GM19438 (cell line): ENCODE data around the gene WARS2.

Source experiments
- ATAC-seq: cut with Tn5 transposase; IDR thresholded peaks from one replicate; pipeline ENCODE4 v1.9.1; 2021; ENCODE audit warnings: low read depth; ENCODE audit not compliant: unreplicated experiment

The WARS2 gene

DNA sequence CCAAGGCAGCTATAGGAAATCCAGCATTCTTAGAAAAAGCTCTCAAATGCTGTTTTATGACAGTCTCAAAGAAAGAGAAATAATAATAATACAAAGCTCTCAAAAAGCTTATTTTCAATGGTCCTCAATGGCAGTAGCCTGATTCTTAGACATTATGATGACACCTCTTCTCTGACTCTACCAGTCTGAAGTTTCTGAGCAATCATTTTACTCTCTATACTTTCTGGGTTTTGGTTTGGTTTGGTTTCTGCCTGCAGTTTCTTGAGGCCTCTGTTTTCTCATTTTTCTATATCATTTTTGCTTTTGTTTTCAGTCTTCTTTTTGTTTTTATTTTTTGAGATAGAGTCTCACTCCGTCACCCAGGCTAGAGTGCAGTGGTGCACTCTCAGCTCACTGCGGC is 102.1 kb downstream of the WARS2 start:
- no peak for ATAC-seq

DNA sequence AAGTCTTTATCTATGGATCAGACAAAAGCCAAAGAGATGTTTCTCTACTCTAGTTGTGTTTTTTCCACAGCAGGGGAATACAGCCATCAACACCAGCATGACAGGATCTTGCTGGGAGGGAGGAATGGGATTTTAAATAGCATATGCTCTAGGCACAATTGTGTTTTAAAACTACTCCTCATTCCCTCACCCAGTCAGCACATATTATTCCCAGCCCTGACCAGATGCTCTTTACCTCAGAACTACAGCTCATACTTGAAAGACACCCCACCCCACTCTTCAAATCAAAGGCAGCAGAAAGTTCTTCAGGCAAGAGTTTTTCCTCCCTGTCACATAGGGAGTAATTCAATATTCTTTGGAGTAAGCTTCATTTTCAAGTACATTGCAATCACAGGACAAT is 106.1 kb downstream of the WARS2 start:
- no peak for ATAC-seq

DNA sequence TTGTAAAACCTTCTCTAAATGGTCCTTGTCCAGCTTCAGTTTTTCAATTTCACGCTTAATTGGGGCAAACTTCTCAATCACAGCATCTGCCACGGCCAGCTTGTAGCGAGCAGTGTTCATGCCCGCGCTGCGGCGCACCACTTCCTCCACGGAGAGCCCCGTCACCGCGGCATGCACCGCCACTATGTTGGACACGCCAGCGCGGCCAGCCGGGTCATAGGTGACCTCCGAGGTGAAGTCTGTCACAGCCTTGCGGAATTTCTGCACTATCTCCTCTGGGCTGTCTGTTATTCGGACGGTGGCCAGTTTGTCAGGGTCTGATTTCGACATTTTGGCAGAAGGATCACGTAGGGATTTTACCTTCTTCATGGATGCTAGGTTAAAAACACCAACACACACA is 107.5 kb downstream of the WARS2 start:
- no peak for ATAC-seq

DNA sequence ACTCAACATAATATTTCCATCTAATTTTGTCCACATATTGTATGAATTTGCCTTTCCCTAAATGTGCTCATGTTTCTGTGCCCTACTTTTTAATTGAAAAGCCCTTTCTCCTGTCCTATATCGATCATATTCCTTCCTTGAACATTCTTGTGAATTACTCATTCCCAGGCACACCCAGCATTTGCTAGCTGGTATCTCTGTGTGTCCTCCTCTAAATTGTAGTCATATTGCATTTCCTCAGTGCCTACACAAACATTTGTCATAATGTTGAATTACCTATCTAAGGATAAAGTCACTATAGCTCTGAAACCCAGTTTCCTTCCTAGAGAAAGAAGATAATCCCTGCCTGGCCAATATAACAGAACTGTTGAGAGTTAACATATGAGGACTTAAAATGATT is 112.7 kb downstream of the WARS2 start:
- ATAC-seq: no peak

DNA sequence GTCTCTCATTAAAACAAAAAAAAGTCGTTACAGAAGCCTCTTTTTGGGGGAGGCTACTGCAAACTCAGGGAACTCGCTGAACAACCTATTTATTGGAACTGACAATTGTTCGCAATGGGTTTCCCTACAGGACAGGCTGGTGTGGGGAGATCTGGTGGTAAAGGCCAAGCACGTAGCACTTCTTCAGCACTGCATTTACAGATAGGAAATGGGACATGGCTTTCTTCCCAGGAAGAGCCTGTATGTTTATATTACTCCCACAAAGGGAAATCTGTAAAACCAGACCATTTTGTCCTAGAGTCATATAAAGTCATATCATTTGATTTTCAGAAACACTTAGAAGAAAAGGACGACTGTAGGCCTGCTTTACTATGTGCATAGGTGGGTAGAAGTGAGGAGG is 113.5 kb downstream of the WARS2 start:
- ATAC-seq: no peak

DNA sequence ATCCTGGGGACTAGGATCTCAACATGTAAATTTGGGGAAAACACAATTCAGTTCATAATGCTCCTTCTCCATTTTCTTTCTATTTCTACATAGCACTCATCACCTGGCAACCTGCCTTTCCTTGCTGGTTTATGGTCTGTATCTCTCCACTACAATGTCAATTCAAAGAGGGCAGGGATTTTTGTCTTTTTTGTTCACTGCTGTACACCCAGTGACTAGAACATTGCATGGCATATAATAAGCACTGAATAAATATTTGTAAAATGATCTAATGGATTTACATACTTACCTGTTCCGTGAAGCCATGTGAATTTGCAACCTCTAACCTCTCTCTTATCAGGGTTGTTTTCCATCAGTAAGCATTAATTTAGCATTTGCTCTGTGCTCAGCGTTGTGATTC is 124.9 kb downstream of the WARS2 start:
- no peak for ATAC-seq

DNA sequence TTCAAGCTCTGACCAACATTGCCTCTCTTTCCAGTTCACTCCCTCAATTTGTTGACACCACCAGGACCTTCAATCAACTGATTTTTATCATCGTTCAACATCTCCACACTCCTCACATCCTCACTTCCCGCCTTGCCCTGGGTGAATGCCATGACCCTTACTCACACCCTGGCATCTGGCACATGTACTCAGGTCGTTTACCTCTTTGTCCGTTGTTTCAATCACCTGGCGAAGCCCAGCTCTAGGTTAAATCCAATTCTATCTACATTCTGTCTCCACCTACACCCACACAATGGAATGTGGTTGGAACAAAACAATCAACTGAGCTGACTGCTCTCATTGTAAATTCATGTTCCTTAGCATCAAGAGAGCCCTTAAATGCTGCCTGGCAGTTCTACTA is 128.1 kb downstream of the WARS2 start:
- ATAC-seq: no peak

DNA sequence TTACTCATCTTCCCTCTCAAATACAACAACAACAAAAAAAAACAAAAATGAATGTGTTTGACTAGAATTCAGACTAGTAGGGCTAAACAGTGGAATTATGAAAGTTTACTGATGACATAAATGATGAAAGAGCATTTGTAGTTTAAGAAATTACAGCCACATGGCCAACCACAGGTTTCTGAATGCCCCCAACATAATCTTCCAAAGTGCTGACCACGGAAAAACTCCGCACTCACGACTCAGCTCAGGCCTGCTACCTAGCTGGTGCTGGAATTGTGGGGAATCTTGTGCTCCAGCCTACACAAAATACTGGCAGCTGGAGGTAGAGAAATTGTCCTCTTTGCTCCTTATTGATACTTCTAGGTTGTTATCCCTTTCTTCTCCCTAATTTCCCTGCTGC is 128.7 kb downstream of the WARS2 start:
- ATAC-seq: no peak

DNA sequence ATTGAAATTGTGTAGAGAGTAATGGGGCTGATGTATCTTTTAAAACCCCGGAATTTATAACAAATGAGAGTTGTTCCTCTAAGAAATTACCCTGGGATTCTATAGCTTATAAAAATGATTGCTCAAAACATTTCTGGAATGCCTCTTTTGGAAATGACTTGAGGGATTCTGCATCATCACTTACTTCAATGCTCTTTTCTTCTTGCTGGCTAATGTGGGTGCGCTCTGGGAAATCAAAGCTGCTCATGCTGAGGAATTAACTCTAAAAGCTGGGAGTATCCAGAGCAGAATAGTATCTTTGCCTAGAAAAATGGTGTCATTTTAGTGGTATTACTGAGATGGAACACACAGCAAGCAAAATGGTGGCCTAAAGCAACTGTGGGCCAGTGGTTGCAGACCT is 129.3 kb downstream of the WARS2 start:
- ATAC-seq: no peak

DNA sequence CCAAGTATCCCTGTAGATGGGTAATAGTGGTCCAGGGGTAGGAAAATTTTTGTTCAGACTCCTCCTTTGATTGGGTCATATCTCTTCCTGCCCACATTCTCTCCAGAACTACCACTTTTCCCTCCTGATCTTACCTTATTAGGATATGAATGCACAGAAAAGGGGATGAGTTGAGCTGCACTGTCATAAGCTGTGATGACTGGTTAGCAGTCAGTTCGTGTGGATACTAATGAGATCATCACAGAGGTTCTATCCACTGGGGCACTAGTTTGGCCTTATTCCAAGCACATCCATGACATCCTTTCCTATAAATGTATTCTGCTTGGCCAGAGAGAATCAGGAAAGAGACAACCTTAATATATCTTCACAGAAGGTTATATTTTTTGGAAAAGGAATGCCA is 130.3 kb downstream of the WARS2 start:
- no peak for ATAC-seq

DNA sequence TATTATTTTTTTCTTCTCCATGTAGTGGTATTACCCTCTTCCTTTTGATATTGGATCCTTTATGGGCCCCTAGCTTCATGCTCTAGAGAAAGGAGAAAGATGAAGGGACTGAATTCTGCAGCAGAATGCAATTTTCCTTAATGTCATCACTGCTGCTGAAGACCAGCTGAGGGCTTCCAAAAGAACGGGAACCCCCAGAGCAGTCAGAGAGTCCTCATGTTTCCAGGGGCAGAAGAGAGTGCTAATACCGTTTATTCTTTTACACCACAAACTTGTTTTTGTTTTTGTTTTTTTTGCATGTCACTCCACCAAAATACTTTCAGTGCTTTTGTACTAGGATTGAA is 131.2 kb downstream of the WARS2 start:
- no peak for ATAC-seq

DNA sequence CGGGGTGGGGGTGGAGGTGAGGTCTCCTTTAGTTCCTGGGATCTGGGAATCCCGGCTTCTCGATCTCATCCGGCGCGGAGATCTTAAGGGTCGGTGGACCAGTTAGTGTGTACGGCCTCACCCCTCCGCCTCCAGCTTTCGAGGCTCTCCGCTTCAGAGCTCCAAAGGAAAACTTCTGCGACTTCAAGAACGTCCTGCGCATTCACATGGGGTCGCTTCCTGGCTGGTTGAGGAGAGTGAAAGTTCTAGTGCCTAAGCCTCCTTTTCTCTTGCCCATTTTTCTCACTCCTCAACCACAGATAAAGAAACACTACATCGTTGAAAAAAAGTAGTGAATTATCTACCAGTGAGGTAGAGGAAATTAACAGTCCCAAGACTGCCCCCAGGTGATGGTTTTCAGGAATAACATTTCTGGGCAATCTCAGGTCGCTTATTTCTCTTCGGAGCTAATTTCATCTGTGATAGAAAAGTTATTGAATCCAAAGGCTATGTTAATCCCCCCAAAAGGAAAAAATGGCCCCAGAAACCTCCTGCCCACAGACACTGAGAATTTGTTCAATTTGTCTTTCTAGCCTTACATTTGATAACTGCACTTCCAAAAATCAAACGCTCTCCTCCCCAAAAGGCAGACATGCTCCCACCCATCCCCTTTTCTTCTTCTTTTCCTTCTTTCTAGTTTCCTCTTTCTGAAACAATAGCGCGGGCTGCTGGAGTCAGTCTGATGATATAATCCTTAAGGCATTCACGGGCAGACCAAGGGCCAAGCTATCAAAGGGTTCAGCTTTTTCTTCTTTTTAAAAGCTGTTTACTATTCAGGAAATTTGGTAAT is 131.8 kb downstream of the WARS2 start:
- peak; percentile 70 for ATAC-seq

DNA sequence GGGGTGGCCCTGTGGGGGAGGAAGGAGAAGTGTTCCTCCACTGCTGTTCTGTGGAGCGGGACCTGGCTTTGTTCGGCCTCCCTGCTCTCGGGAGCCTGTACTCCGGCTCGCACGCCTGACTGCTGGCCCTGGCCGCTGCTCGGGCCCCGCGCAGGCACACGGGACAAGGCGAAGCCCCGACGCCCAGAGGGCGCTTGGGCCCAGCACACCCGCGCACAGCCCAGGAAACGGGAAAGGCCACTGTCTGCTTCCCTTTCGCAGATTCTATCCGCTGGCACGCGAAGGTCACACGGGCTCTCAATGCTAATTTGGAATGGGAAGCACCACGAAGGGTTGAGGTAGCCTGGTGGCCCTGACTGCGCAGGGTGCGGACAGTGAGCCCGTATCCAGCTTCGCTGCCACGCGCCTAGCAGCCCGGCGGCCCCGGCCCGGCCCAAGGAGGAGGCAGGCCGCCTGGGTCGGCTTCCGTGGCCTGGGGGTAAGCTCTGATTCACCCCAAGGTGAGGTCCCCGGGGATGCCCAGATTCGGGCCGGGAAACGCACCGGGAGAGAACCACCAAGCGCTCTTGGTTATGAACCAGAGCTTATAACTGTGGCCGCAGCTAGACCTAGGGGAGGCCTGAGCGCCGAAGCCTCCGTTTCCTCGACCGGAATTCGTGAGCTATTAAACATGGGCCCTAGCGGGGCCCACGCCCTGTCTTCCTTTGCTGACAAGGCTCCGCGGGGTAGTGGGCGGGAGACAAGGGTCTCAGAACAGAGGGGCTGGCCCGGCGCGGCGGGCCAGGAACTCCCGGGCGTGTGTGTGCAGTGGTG is 132.6 kb downstream of the WARS2 start:
- ATAC-seq: no peak

DNA sequence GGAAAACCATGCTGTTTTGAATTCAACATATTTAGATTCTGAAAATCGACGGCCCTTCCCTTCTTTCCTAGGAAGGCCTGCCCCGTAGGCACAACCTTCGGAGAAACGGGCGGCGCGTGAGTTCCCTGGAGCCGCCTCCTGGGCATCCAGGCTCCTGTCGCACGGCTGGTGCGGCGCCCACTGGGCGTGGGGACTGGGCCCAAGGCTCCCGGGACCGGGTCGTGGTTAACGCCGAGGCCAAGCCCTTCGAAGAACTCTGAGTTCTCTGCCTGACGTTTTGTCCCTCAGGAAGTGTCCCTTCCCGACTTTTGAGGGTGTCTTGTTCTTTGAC is 133.1 kb downstream of the WARS2 start:
- no peak for ATAC-seq

DNA sequence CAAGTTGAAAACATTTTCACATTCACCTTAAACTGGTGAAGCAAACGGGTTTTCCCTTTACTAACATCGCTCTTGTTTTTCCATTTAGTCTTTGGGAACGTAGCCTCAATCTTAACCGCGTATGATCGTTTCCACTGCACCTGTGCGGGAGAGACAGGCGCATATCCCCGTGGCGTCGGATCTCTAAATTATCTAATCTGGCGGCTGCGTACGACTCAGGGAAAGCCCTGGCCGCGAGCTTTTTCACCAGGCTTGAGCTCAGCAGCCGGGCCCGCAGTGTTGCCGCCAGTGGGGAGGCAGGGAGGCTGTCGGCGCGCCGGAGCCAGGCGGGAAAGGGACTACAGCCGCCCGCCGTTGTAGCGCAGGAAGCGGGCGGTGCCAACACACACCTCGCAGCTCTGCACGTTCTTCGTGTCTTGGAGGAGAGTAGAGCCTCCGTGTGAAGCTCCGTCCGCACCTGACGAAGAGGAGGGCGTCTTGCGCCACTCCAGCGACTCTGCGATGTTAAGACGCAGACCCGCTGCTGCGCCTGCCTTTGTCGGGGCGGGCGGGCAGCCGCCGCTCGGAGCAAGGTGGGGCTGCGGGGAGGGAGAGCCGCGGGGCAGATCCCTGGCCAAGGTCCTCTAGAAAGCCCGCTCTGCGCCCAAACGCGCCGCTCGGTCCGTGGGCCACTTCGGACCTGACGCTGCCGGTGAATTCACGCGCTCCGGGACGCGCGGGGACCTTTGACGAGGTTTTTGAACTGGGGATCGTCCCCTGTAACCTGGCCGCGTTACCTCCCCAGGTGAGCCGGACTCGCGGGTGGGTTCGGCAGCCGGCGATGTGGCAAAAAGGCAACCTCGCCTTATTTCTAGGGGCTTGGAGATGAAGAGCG is 133.8 kb downstream of the WARS2 start:
- ATAC-seq: no peak

DNA sequence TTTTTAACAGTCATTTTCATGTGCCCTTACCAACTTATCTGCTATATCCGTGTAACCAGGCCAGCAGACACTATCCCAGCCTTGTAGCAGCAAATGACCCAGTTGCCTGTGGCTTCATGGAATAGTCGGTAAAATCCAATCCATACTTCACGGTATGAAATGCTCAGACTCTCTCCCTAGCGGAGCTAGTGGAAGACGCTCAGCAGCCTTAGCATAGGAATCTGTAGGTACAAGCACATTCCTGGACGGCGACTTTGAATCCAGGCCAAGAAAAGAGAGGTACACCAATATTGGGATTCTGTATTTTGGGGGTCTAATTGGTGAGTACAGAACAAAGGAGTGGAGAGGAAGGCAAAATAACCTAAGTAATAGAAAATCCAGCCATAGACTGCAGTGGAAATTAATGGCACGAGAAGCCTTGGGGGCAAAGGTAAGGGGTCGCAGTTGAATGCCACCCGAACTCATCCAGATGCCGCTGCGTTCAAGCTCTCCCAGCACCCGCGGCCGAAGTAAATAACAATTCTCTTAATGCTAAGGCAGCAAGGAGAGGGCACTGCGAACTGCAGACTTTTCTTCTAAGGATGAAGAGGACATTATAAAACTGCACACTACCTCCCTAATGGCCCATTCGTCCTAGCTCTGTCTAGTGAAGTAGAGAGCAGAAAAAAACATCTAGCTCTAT is 134.6 kb downstream of the WARS2 start:
- ATAC-seq: no peak

DNA sequence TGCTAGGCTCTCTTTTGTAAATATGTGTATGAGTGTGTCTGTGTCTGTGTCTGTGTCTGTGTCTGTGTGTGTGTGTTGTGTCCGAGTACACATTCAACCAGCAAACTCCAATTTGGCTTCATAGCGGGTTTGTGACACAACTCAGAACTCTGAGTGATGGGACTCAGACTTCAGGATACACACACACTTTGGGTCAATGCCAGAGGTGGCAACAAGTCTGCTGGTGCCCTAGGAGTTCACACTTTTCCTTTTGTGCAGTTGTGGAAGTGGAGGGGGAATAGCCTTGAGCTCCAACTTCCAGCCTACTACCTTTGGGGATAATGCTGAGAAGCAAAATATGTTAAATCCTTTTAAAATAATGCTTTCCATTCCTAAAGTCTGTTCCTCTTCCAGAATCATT is 135.7 kb downstream of the WARS2 start:
- ATAC-seq: no peak

DNA sequence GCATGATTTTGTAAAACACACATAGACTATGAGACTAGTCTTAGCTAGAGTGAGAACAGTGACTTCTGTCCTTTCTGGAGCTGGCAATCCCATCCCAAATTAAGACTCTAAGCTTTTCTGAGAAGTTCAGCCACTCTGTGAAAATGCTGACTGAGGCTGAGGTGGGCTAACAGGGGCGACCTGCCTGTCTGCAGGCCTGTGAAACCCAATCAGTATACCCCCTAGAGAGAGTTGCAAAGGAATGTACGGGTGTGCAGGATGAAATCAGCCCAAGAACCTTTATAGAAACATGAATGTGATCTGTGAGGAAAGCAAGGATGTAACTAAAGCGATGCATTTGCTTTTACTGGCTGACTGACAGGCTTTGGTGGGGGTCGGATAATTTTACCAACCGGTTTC is 136.3 kb downstream of the WARS2 start:
- no peak for ATAC-seq

DNA sequence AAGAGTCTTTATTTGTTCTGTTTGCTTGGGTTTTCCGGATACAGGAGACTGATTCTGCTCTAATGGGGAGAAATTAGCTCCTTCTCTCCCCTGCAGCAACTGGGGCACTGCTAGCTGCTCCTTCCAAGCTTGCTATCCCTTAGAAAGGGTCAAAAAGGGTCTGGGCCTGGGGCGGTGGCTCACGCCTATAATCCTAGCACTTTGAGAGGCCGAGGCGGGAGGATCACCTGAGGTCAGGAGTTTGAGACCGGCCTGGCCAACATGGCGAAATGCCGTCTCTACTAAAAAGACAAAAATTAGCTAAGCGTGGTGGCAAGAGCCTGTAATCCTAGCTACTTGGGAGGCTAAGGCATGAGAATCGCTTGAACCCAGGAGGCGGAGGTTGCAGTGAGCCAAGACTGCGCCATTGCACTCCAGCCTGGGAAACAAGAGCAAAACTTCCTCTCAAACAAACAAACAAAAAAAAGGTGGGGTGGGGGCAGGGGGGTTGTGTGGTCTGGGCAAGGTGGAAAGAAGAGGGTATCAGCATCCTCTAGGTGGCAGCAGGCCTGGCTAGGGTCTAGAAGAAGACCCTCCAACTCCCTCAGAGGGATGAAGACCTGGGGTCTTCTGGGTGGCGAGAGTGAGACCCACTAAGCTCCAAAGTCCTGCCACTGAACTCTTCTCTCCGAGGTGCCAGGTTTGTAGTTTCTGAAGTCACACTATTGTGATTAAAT is 136.9 kb downstream of the WARS2 start:
- ATAC-seq: no peak

DNA sequence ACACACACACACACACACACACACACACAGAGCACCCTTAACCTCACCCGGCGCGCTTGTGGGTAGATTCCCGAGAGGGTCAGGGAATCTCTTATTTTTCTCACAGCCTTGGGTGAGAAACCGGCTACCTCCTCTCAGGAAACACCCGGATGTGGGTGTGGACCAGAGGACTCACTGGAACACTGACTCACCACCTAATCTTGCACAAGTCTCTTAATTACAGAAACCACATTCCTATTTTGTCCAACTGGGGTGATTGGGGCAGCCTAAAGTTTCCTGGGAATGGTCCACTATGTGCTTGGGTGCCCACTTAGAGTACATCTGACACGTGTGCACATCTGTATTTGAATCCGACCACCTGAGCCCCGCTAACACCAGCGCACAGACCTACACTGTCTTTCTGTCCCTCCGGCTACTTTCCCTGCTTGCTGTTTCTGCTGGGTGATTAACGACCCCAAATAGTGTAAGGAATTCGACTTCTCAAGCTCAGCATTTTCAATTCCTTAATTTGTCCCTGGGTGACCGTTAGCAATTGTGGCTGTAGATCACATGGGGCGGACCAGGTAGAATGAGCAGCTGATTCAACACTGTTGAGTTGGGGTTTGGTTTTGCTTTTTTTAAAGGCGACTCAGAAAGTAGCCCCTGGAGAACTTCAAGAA is 138.3 kb downstream of the WARS2 start:
- no peak for ATAC-seq
